Measurements from ENCODE around the gene NTN1.

DNA sequence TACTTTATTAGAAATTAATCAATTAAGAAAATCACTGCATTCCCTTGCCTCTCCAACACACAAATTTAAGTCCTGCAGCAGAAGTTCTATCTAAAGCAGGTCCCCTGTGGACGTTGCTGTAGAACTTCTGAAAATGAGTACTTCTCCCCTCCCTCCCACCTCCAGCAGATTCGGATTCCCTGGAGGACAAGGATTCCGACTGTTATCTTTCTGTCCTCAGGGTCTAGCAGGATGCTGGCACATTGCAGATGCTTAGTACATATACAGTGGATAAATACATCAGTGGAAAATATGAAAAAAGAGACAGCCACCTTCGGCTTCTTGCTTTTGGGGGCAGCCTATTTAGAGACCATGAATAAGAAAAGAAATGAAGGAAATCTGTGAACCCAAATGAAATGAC lies 32.1 kb downstream of the NTN1 start:
- TF ChIP-seq CTCF (IDR thresholded peaks at IDR 0.05; ENCODE audit: low read depth, low read length, poor library complexity, severe bottlenecking) (no peak), EZH2phosphoT487 (IDR thresholded peaks at IDR 0.05; ENCODE audit: borderline replicate concordance, low read length) (no peak)

All from DOHH2 (cell line).